T-cell (primary cell): ENCODE measurements around the gene SH3BP5L. TPM values are rescaled to one million over a fixed set of nuclear protein-coding genes. Genes with fewer than 3 reads are reported as not detected.

Experiments
- ATAC-seq, 4 experiments: fragments of 200-7000 bp in 3 of 4; fragments of 150-1000 bp in 1 of 4; cut with Tn5 transposase; replicated peaks in 1 of 4; 1 replicate in 3 of 4; 2 replicates in 1 of 4; pipeline ENCODE4 v1.10.0; 2021; ENCODE audit warnings: moderate library complexity in 3 of 4, mild to moderate bottlenecking in 2 of 4, moderate number of reproducible peaks in 1 of 4
- CTCF ChIA-PET, 2 donors: fragments of 300-600 bp; sonication (Branson Sonifier 250); formaldehyde crosslinking; loops; one replicate each; lab custom pipeline; 2022; ENCODE audit warnings: antibody characterized with exemption in 2 of 2; lab: Charles Lee
- POLR2A ChIA-PET, 2 donors: fragments of 300-600 bp; sonication (Branson Sonifier 250); formaldehyde crosslinking; loops; one replicate each; lab custom pipeline; 2022; ENCODE audit warnings: antibody characterized with exemption in 2 of 2; lab: Charles Lee
- DNase-seq, 35 experiments: peaks; one replicate each; pipeline versions ENCODE4 v3.0.0 to v3.0.0-alpha.2; 2013 to 2023
- H3K27ac ChIP-seq: one replicate; pipeline ENCODE4 v1.5.1; 2013; ENCODE audit warnings: low read length
- H3K27me3 ChIP-seq, 2 experiments: replicated peaks in 1 of 2; 1 replicate in 1 of 2; 2 replicates in 1 of 2; pipeline versions ENCODE4 v1.6.1 to v1.7.0; 2013; ENCODE audit warnings: low read length in 1 of 2, mixed read lengths in 1 of 2; ENCODE audit not compliant: control insufficient read depth in 2 of 2, insufficient read depth in 2 of 2; ENCODE audit errors: extremely low read depth in 1 of 2
- H3K36me3 ChIP-seq, 2 donors: 1 replicate in 1 of 2; 2 replicates in 1 of 2; pipeline versions ENCODE4 v1.6.1 to v1.7.0; 2013; ENCODE audit warnings: low read length in 1 of 2; ENCODE audit not compliant: control insufficient read depth in 2 of 2, insufficient read depth in 1 of 2; ENCODE audit errors: extremely low read depth in 1 of 2
- H3K4me1 ChIP-seq, 2 experiments: 1 replicate in 1 of 2; 2 replicates in 1 of 2; pipeline versions ENCODE4 v1.6.1 to v1.7.0; 2013; ENCODE audit warnings: low read length in 2 of 2, mixed read lengths in 1 of 2; ENCODE audit not compliant: insufficient read depth in 2 of 2, control insufficient read depth in 1 of 2; ENCODE audit errors: extremely low read depth in 1 of 2
- H3K4me3 ChIP-seq, 2 donors: 1 replicate in 1 of 2; 2 replicates in 1 of 2; pipeline versions ENCODE4 v1.5.1 to v1.7.0; 2013; ENCODE audit warnings: mild to moderate bottlenecking in 2 of 2, low read length in 1 of 2, moderate library complexity in 1 of 2; ENCODE audit not compliant: control insufficient read depth in 1 of 2; ENCODE audit errors: extremely low read depth in 1 of 2
- H3K9me3 ChIP-seq: 2 replicates; pipeline ENCODE4 v1.7.0; 2013
- H3K27ac Mint-ChIP-seq, 2 donors: one replicate each; pipeline ENCODE4 v1.8.0; 2020 to 2021; ENCODE audit warnings: mild to moderate bottlenecking in 2 of 2, mixed read lengths in 2 of 2
- H3K27me3 Mint-ChIP-seq, 2 donors: one replicate each; pipeline ENCODE4 v1.8.0; 2021 to 2022; ENCODE audit warnings: mixed read lengths in 2 of 2
- H3K36me3 Mint-ChIP-seq: one replicate; pipeline ENCODE4 v1.8.0; 2021; ENCODE audit warnings: mixed read lengths
- H3K4me1 Mint-ChIP-seq, 3 donors: one replicate each; pipeline ENCODE4 v1.8.0; 2020 to 2022; ENCODE audit warnings: mixed read lengths in 3 of 3, mild to moderate bottlenecking in 1 of 3
- H3K4me3 Mint-ChIP-seq, 3 donors: one replicate each; pipeline ENCODE4 v1.8.0; 2020 to 2022; ENCODE audit warnings: mild to moderate bottlenecking in 3 of 3, mixed read lengths in 3 of 3, moderate library complexity in 3 of 3
- H3K9me3 Mint-ChIP-seq, 3 donors: one replicate each; pipeline ENCODE4 v1.8.0; 2020 to 2022; ENCODE audit warnings: mixed read lengths in 3 of 3
- WGBS: methylation state at CpG from one replicate; pipeline ENCODE4 v1.1.5; 2013; ENCODE audit warnings: missing lambda C conversion rate; ENCODE audit not compliant: insufficient coverage; 5-methylcytosine and 5-hydroxymethylcytosine counted together
- total RNA-seq, 35 experiments: library from RNA in 6 of 35; stranded (reverse) in 6 of 35; fragments of 120-200 nt in 1 of 35; gene quantifications; one replicate each; pipeline versions ENCODE4 v1.2.1 to v1.2.4 and lab custom pipeline; 2013 to 2026

SH3BP5L gene
- total RNA-seq, 5 donors from 2014 or later (not counting 1 experiment from before 2014, with no cell fraction given), result 16.8 to 41.4 (median 36.3) TPM

GRCh38 chr1:248775441-248775840, 50.3 kb downstream of the SH3BP5L start:
- H3K4me1 Mint-ChIP-seq, result no peaks in the 10 kb centered on the region
- 80% methylated on average over 1 of the region's 4 CpGs for WGBS

More at GRCh38 chr1:248775441-248775840, 50.3 kb downstream of the SH3BP5L start:
- ChIA-PET CTCF (no interaction called here), POLR2A (no interaction called here)
- H3K36me3 Mint-ChIP-seq, result no peaks in the 10 kb centered on the region
- H3K4me3 ChIP-seq, result no peak overlapping the region
- DNase-seq, result no peak
- no peak overlapping the region for H3K27ac Mint-ChIP-seq
- H3K36me3 ChIP-seq, result no peaks in the 10 kb centered on the region
- no peaks in the 10 kb centered on the region for H3K4me1 ChIP-seq
- peaks cover 0 to 7% of the 10 kb centered on the region in 2 experiments for H3K27me3 ChIP-seq
- no peaks in the 10 kb centered on the region for H3K27me3 Mint-ChIP-seq
- no peaks in the 10 kb centered on the region for H3K9me3 ChIP-seq
- H3K27ac ChIP-seq, result no peak overlapping the region
- H3K4me3 Mint-ChIP-seq, result no peak overlapping the region
- no peak for ATAC-seq
- peaks cover 7 to 17% (median 15%) of the 10 kb centered on the region in 3 donors for H3K9me3 Mint-ChIP-seq

Other genes starting within 250 kb of the SH3BP5L start
- gene OR2T10, start 228.2 kb downstream of the SH3BP5L start, total RNA-seq, result not detected
- gene OR2T11, start 190.8 kb downstream of the SH3BP5L start, total RNA-seq, result not detected
- gene OR2T35, start 180.6 kb downstream of the SH3BP5L start, total RNA-seq, result not detected
- not detected for gene OR2T27, start 170.4 kb downstream of the SH3BP5L start, total RNA-seq
- gene OR14I1, start 123.1 kb downstream of the SH3BP5L start, total RNA-seq, result not detected
- gene LYPD8, start 70.2 kb downstream of the SH3BP5L start, total RNA-seq, result not detected
- gene ZNF672, start 12.3 kb upstream of the SH3BP5L start, total RNA-seq, result 10 to 100 TPM; 27.7 to 46.7 (median 42.1) TPM
- 10 to 100 TPM; 53.9 to 88.1 (median 78.7) TPM for gene ZNF692, start 33.2 kb upstream of the SH3BP5L start, total RNA-seq
- 10 to 100 TPM in 3 of 5 donors, 1 to 10 TPM in 2; 5.0 to 15.8 (median 11.4) TPM for gene PGBD2, start 80.3 kb upstream of the SH3BP5L start, total RNA-seq